Psoas muscle (tissue), 8 donors: ENCODE results near the gene MLLT3. TPM values are rescaled to one million over a fixed set of nuclear protein-coding genes. Genes with fewer than 3 reads are reported as not detected.

Experiments used
- ATAC-seq, 4 donors: fragments of 200-7000 bp; cut with Tn5 transposase; one replicate each; pipeline ENCODE4 v1.9.1; 2020; ENCODE audit warnings: moderate library complexity in 3 of 4, mild to moderate bottlenecking in 2 of 4
- DNase-seq, 2 donors: peaks; one replicate each; pipeline ENCODE4 v3.0.0-alpha.2; 2020
- H3K27ac ChIP-seq: fragments of 200-600 bp; one replicate; pipeline ENCODE4 v1.8.0; 2022
- H3K27me3 ChIP-seq, 3 donors: fragments of 200-600 bp in 1 of 3; one replicate each; pipeline versions ENCODE4 v1.6.1 to v1.8.0; 2013 to 2022; ENCODE audit warnings: low read length in 2 of 3, mild to moderate bottlenecking in 2 of 3, moderate library complexity in 1 of 3; ENCODE audit not compliant: insufficient read depth in 3 of 3
- H3K36me3 ChIP-seq, 2 donors: fragments of 200-600 bp in 1 of 2; one replicate each; pipeline versions ENCODE4 v1.6.1 to v1.8.0; 2013 to 2022; ENCODE audit warnings: low read depth in 1 of 2, mild to moderate bottlenecking in 1 of 2, moderate library complexity in 1 of 2; ENCODE audit not compliant: insufficient read depth in 1 of 2
- H3K4me1 ChIP-seq: fragments of 200-600 bp; one replicate; pipeline ENCODE4 v1.8.0; 2022
- H3K4me3 ChIP-seq: fragments of 200-600 bp; one replicate; pipeline ENCODE4 v1.8.0; 2022; ENCODE audit warnings: mild to moderate bottlenecking
- H3K9me3 ChIP-seq: fragments of 200-600 bp; one replicate; pipeline ENCODE4 v1.8.0; 2022
- CTCF ChIP-seq: fragments of 200-600 bp; IDR thresholded peaks from one replicate; pipeline ENCODE4 v1.8.0; 2022; ENCODE audit warnings: antibody characterized with exemption
- WGBS, 3 donors: extraction: QIAGEN DNeasy Blood & Tissue Kit; methylation state at CpG; one replicate each; pipeline versions ENCODE4 v1.1.6 to v1.1.7; 2013; 5-methylcytosine and 5-hydroxymethylcytosine counted together
- intact Hi-C, 2 donors: fragments of 100-400 bp; cut with DNase I; formaldehyde crosslinking; loops; one replicate each; pipeline versions ENCODE4 v1.11.0 to v1.14.2; 2022
- polyA plus RNA-seq, 3 donors: library from polyadenylated mRNA; stranded (reverse); fragments of 200-250 nt; gene quantifications; one replicate each; pipeline ENCODE4 v1.2.3, GENCODE V29; 2013
- total RNA-seq, 4 donors: library from RNA; stranded (reverse); fragmentation: NEBNext Ultra II Directional in 2 of 4; extraction: Animal tissue kit (Norgen Biotek cat#: 25700) in 2 of 4; gene quantifications; one replicate each; pipeline versions ENCODE4 v1.2.1 to v1.2.4, GENCODE V29; 2021 to 2023
- donor health status: healthy with polysubstance abuse.
- donor health status: DM: no; HTN: no; CAD: no; lungs with moderate emphysema.
- donor health status: Bipolar disorder and iron deficiency.
- donor health status: healthy.
- donor health status: DM: yes; HTN: yes; CAD: no.
- donor health status: DM: no; HTN: no; CAD: no.
- donor health status: DM: no; HTN: no; CAD: no.
- donor health status: DM: yes; HTN: yes; CAD: no.

MLLT3 gene
- total and polyA plus RNA-seq, 7 donors = 1.2 to 9.8 (median 3.3) TPM

- no peaks in the 10 kb centered on the region for H3K9me3 ChIP-seq
- intact Hi-C loops = no loop called here
- H3K27ac ChIP-seq = no peak overlapping the region
- no peak overlapping the region for H3K4me3 ChIP-seq
- TF ChIP-seq CTCF = no peak
- H3K27me3 ChIP-seq = no peaks in the 10 kb centered on the region
- WGBS, 3 donors = 44 to 68% (median 45%) methylated on average over 1 of the region's 1 CpG
- H3K36me3 ChIP-seq = no peaks in the 10 kb centered on the region
- H3K4me1 ChIP-seq = no peaks in the 10 kb centered on the region
- ATAC-seq = no peak
- DNase-seq = no peak
Observed at GRCh38 chr9:20494035-20494434, 128.3 kb downstream of the MLLT3 start.

GRCh38 chr9:20492772-20493171, 129.5 kb downstream of the MLLT3 start:
- Histone ChIP-seq H3K27me3 (no peaks in the 10 kb centered on the region), H3K4me3 (no peak overlapping the region), H3K9me3 (no peaks in the 10 kb centered on the region), H3K4me1 (no peaks in the 10 kb centered on the region), H3K36me3 (no peaks in the 10 kb centered on the region), H3K27ac (no peak overlapping the region)
- TF ChIP-seq CTCF = no peak
- no peak for ATAC-seq
- intact Hi-C loops = no loop called here
- 89 to 93% (median 93%) methylated on average over 1 of the region's 1 CpG for WGBS, 3 donors
- DNase-seq = no peak

- H3K4me3 ChIP-seq = no peak overlapping the region
- no peaks in the 10 kb centered on the region for H3K36me3 ChIP-seq
- intact Hi-C loops = no loop called here
- no peak for DNase-seq
- no peak for TF ChIP-seq CTCF
- H3K27ac ChIP-seq = no peak overlapping the region
- ATAC-seq = no peak
- no peaks in the 10 kb centered on the region for H3K4me1 ChIP-seq
- H3K9me3 ChIP-seq = no peaks in the 10 kb centered on the region
- WGBS, 3 donors = 90 to 100% (median 95%) methylated on average over 1 of the region's 1 CpG
- H3K27me3 ChIP-seq = no peaks in the 10 kb centered on the region
Observed at GRCh38 chr9:20491612-20492011, 130.7 kb downstream of the MLLT3 start.

GRCh38 chr9:20490246-20490834, 132.0 kb downstream of the MLLT3 start:
- H3K27ac ChIP-seq = no peak overlapping the region
- no peaks in the 10 kb centered on the region for H3K4me1 ChIP-seq
- intact Hi-C loops = no loop called here
- no peak for TF ChIP-seq CTCF
- H3K27me3 ChIP-seq = no peaks in the 10 kb centered on the region
- H3K4me3 ChIP-seq = no peak overlapping the region
- no peaks in the 10 kb centered on the region for H3K36me3 ChIP-seq
- ATAC-seq = no peak
- 74 to 87% (median 84%) methylated on average over 4 of the region's 4 CpGs for WGBS, 3 donors
- no peak for DNase-seq
- no peaks in the 10 kb centered on the region for H3K9me3 ChIP-seq

GRCh38 chr9:20488691-20489090, 133.6 kb downstream of the MLLT3 start:
- Histone ChIP-seq H3K9me3 (no peaks in the 10 kb centered on the region), H3K36me3 (no peaks in the 10 kb centered on the region), H3K4me1 (no peaks in the 10 kb centered on the region), H3K4me3 (no peak overlapping the region), H3K27ac (no peak overlapping the region), H3K27me3 (no peaks in the 10 kb centered on the region)
- ATAC-seq (no peak), DNase-seq (no peak)
- 49 to 67% (median 59%) methylated on average over 1 of the region's 1 CpG for WGBS, 3 donors
- intact Hi-C loops = no loop called here
- TF ChIP-seq CTCF = no peak
